Measurements from ENCODE around the gene PLBD2.

- TF ChIP-seq CTCF (IDR thresholded peaks at IDR 0.05) (no peak), EZH2 (IDR thresholded peaks at IDR 0.05) (no peak)
Observed at GRCh38 chr12:113382206-113382605, 23.8 kb downstream of the PLBD2 start.

All from neural progenitor cell (in vitro differentiated cells).